ENCODE data around the gene PPIP5K1. TPM values are rescaled to one million over a fixed set of nuclear protein-coding genes. Genes with fewer than 3 reads are reported as not detected.

Gene PPIP5K1
- total and polyA plus RNA-seq, 9 of the 15 experiments (the other 6 are each of a cell fraction or from before 2014, with no cell fraction given), result 2.5 to 74.6 (median 35.1) TPM

DNA sequence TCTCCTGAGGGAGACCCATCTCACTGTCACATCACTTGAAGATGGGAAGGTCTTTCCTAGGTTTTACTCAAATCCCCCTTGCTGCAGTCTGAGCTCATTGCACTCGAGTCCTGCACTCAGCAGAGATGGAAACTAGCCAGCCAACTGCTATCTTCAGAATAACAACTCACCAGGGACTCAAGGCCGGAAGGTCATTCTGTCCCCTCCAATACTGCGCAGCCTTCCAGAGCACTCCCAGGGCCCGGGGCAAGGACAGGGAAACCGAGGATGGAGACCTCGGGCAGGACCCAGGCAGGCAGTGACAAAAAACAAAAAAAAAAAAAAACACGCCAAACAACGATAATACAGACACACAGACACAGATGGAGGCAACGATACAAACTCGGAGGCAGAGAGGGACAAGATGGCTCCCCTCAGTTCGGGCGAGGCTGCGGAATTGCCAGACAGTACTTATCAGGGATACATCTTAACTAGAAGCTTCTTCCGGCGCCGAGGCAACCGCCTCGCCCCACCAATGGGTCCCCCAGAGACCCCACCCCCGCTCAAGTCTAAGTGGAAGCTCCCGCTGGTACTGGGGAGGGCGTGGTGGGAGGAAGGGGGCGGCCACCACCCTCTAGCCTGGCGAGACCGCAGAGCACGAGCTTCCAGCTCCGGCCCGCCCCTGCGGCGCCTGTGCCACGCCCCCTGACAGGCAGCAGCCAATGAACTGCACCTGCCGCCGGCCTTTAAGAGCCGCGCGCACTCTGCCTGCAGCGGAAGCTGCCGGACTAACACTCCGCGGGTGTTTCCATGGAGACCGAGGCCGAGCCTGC lies 79.6 kb downstream of the PPIP5K1 start (continued):
- TF ChIP-seq, protein P1, sequence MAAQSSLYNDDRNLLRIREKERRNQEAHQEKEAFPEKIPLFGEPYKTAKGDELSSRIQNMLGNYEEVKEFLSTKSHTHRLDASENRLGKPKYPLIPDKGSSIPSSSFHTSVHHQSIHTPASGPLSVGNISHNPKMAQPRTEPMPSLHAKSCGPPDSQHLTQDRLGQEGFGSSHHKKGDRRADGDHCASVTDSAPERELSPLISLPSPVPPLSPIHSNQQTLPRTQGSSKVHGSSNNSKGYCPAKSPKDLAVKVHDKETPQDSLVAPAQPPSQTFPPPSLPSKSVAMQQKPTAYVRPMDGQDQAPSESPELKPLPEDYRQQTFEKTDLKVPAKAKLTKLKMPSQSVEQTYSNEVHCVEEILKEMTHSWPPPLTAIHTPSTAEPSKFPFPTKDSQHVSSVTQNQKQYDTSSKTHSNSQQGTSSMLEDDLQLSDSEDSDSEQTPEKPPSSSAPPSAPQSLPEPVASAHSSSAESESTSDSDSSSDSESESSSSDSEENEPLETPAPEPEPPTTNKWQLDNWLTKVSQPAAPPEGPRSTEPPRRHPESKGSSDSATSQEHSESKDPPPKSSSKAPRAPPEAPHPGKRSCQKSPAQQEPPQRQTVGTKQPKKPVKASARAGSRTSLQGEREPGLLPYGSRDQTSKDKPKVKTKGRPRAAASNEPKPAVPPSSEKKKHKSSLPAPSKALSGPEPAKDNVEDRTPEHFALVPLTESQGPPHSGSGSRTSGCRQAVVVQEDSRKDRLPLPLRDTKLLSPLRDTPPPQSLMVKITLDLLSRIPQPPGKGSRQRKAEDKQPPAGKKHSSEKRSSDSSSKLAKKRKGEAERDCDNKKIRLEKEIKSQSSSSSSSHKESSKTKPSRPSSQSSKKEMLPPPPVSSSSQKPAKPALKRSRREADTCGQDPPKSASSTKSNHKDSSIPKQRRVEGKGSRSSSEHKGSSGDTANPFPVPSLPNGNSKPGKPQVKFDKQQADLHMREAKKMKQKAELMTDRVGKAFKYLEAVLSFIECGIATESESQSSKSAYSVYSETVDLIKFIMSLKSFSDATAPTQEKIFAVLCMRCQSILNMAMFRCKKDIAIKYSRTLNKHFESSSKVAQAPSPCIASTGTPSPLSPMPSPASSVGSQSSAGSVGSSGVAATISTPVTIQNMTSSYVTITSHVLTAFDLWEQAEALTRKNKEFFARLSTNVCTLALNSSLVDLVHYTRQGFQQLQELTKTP (IDR thresholded peaks at IDR 0.05; ENCODE audit: low read depth in 1 of 2, partially characterized antibody in 2 of 2), result peak in 1 of 2 experiments; percentile 79
- TF ChIP-seq MCM3 (IDR thresholded peaks at IDR 0.05) (no peak), TSHZ1 (CRISPR knock-in tag; IDR thresholded peaks at IDR 0.05) (no peak), NRF1 (conservative IDR thresholded peaks at IDR 0.05 in 1 of 2, IDR thresholded peaks at IDR 0.05 in 1 of 2) (peak; percentile 92 to 94), TAF1 (IDR thresholded peaks at IDR 0.05; ENCODE audit: control insufficient read depth, extremely low read depth, insufficient read depth, low read length, severe bottlenecking) (peak; percentile 46), ZBTB33 (CRISPR knock-in tag; IDR thresholded peaks at IDR 0.05) (no peak), ZNF668 (CRISPR knock-in tag; IDR thresholded peaks at IDR 0.05) (no peak), CTBP1 (IDR thresholded peaks at IDR 0.05; ENCODE audit: borderline replicate concordance) (peak; percentile 25; the same call in 1 of the 2 replicates), U2AF2 (optimal IDR thresholded peaks at IDR 0.05; ENCODE audit: low read depth, low read length) (no peak), KDM4B (IDR thresholded peaks at IDR 0.05; ENCODE audit: borderline replicate concordance in 2 of 2, low read depth in 1 of 2) (peak in 1 of 2 experiments; percentile 57; a peak in 1 of 4 replicates), ZNF384 (IDR thresholded peaks at IDR 0.05; ENCODE audit: low read depth, low read length) (peak; percentile 77), DMBX1 (CRISPR knock-in tag; IDR thresholded peaks at IDR 0.05; ENCODE audit: borderline replicate concordance) (peak; percentile 69; the same call in 1 of the 2 replicates), ZBTB43 (CRISPR knock-in tag; IDR thresholded peaks at IDR 0.05) (0 out of 2 replicates have a peak, but pooled peaks have one; percentile 49), SMC3 (conservative IDR thresholded peaks at IDR 0.05; ENCODE audit: insufficient read depth, low read depth, low read length) (no peak), ETV5 (CRISPR knock-in tag; IDR thresholded peaks at IDR 0.05; ENCODE audit: low read depth) (peak; percentile 8)

All from K562 (cell line).